OCI-LY7 (cell line): ENCODE measurements around the gene WNT5A. TPM values are rescaled to one million over a fixed set of nuclear protein-coding genes. Genes with fewer than 3 reads are reported as not detected.

Experiments
- BruUV-seq: library from RNA; stranded (reverse); fragments of 400-500 nt; replicated peaks from 2 replicates; lab custom pipeline; 2021; lab: Mats Ljungman, UMichigan
- CTCF ChIA-PET: fragments of 300-600 bp; sonication (Branson Sonifier 250); formaldehyde crosslinking; loops from one replicate; lab custom pipeline; 2022; ENCODE audit warnings: antibody characterized with exemption; ENCODE audit not compliant: unreplicated experiment; lab: Charles Lee
- POLR2A ChIA-PET: fragments of 300-600 bp; sonication (Branson Sonifier 250); formaldehyde crosslinking; loops from one replicate; lab custom pipeline; 2022; ENCODE audit warnings: antibody characterized with exemption; lab: Charles Lee
- DNase-seq: peaks from one replicate; pipeline ENCODE4 v3.0.0-alpha.2; 2015; ENCODE audit warnings: low spot score
- H2AFZ ChIP-seq: fragments of 200-600 bp; sonication (generic), shearing (Covaris generic); 2 replicates; pipeline ENCODE4 v1.6.1; 2014; ENCODE audit warnings: mild to moderate bottlenecking, antibody characterized with exemption, low read length, moderate library complexity
- H3K27ac ChIP-seq: fragments of 200-600 bp; sonication (generic); 2 replicates; pipeline ENCODE4 v1.5.1; 2014; ENCODE audit warnings: mixed run types, low read depth, mild to moderate bottlenecking, moderate library complexity, low read length, inconsistent platforms; ENCODE audit not compliant: poor library complexity, severe bottlenecking
- H3K36me3 ChIP-seq: fragments of 200-600 bp; sonication (generic); 2 replicates; pipeline ENCODE4 v1.6.1; 2014; ENCODE audit warnings: mild to moderate bottlenecking, antibody characterized with exemption, low read length, moderate library complexity, mixed read lengths; ENCODE audit not compliant: insufficient read depth
- H3K4me1 ChIP-seq: fragments of 200-600 bp; sonication (generic); 2 replicates; pipeline ENCODE4 v1.5.1; 2014; ENCODE audit warnings: mild to moderate bottlenecking, low read length; ENCODE audit not compliant: insufficient read depth, poor library complexity, severe bottlenecking
- H3K4me2 ChIP-seq: fragments of 200-600 bp; sonication (generic); 2 replicates; pipeline ENCODE4 v1.6.1; 2014; ENCODE audit warnings: mild to moderate bottlenecking, low read length
- H3K4me3 ChIP-seq: fragments of 200-600 bp; sonication (generic); 2 replicates; pipeline ENCODE4 v1.5.1; 2014; ENCODE audit warnings: mild to moderate bottlenecking, low read depth, low read length; ENCODE audit not compliant: poor library complexity, severe bottlenecking
- H3K79me2 ChIP-seq: fragments of 200-600 bp; sonication (generic); 2 replicates; pipeline ENCODE4 v1.6.1; 2016; ENCODE audit warnings: low read depth, mild to moderate bottlenecking, low read length, moderate library complexity, mixed read lengths; ENCODE audit not compliant: insufficient read depth
- H3K9me2 ChIP-seq: fragments of 200-600 bp; sonication (generic); 2 replicates; pipeline ENCODE4 v1.6.1; 2016; ENCODE audit warnings: mild to moderate bottlenecking, low read length, mixed read lengths; ENCODE audit not compliant: insufficient read depth
- H3K9me3 ChIP-seq: fragments of 200-600 bp; sonication (generic); 2 replicates; pipeline ENCODE4 v1.6.1; 2014; ENCODE audit warnings: mild to moderate bottlenecking, mixed run types, low read length, mixed read lengths
- H4K20me1 ChIP-seq: fragments of 200-600 bp; sonication (generic); 2 replicates; pipeline ENCODE4 v1.6.1; 2014; ENCODE audit warnings: mild to moderate bottlenecking, antibody characterized with exemption, low read length, moderate library complexity, mixed read lengths; ENCODE audit not compliant: insufficient read depth
- EZH2phosphoT487 ChIP-seq: fragments of 200-600 bp; sonication (generic); IDR thresholded peaks from 2 replicates; pipeline ENCODE4 v1.6.1; 2018; ENCODE audit warnings: low read depth, borderline replicate concordance, mild to moderate bottlenecking, mixed run types, antibody characterized with exemption, low read length, moderate library complexity, mixed read lengths
- intact Hi-C: fragments of 100-400 bp; cut with micrococcal nuclease; formaldehyde crosslinking; loops from one replicate; pipeline ENCODE4 v1.10.0; 2022; ENCODE audit not compliant: unreplicated experiment
- total RNA-seq, 2 experiments: library from RNA; depleted of rRNA in 1 of 2; stranded (reverse); fragments of >200 nt in 1 of 2; shearing (Covaris generic) in 1 of 2; gene quantifications; 2 replicates each; pipeline ENCODE4 v1.2.3, GENCODE V29; 2014 to 2022
- TF ChIP-seq, protein P1 (sequence below): fragments of 200-600 bp; sonication (generic); conservative IDR thresholded peaks from 2 replicates; pipeline ENCODE4 v1.5.1; 2014; ENCODE audit warnings: mild to moderate bottlenecking, antibody characterized with exemption, low read length, moderate library complexity, mixed read lengths

WNT5A gene
- total RNA-seq, 2 experiments from 2014 or later, result 4.6 to 18.1 TPM

DNA sequence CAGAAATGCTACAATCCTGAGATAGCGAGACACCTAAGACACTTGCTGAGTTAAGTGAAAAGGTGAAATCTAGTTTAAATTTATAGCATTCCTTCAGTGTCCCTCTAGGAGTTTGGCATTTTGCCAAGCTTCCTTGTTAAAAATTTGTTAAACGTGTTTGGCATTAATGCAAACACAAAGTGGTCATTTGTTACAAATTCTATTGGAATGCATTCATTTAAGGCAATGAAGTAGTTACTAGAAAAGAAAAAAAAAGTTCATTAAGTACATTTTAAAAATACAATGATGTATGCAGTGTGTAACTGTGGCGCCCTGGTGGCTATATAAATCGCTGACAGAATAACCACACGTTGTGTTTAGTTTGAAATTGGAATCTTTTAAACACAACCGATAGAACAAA lies 31.3 kb upstream of the WNT5A start:
- no peak overlapping the region for H3K27ac ChIP-seq
- intact Hi-C loops, result no loop called here
- ChIA-PET POLR2A (no interaction called here), CTCF (no interaction called here)
- no peaks in the 10 kb centered on the region for H3K9me2 ChIP-seq
- no peaks in the 10 kb centered on the region for H3K36me3 ChIP-seq
- no peaks in the 10 kb centered on the region for H4K20me1 ChIP-seq
- TF ChIP-seq, protein P1, sequence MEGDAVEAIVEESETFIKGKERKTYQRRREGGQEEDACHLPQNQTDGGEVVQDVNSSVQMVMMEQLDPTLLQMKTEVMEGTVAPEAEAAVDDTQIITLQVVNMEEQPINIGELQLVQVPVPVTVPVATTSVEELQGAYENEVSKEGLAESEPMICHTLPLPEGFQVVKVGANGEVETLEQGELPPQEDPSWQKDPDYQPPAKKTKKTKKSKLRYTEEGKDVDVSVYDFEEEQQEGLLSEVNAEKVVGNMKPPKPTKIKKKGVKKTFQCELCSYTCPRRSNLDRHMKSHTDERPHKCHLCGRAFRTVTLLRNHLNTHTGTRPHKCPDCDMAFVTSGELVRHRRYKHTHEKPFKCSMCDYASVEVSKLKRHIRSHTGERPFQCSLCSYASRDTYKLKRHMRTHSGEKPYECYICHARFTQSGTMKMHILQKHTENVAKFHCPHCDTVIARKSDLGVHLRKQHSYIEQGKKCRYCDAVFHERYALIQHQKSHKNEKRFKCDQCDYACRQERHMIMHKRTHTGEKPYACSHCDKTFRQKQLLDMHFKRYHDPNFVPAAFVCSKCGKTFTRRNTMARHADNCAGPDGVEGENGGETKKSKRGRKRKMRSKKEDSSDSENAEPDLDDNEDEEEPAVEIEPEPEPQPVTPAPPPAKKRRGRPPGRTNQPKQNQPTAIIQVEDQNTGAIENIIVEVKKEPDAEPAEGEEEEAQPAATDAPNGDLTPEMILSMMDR, result no peak
- TF ChIP-seq EZH2phosphoT487, result no peak
- H3K79me2 ChIP-seq, result no peaks in the 10 kb centered on the region
- H3K9me3 ChIP-seq, result no peaks in the 10 kb centered on the region
- H3K4me1 ChIP-seq, result peaks cover 22% of the 10 kb centered on the region
- no peak overlapping the region for H3K4me3 ChIP-seq
- H2AFZ ChIP-seq, result no peak overlapping the region
- no peak for DNase-seq
- no peak overlapping the region for H3K4me2 ChIP-seq
- BruUV-seq, result no TSS peak

DNA sequence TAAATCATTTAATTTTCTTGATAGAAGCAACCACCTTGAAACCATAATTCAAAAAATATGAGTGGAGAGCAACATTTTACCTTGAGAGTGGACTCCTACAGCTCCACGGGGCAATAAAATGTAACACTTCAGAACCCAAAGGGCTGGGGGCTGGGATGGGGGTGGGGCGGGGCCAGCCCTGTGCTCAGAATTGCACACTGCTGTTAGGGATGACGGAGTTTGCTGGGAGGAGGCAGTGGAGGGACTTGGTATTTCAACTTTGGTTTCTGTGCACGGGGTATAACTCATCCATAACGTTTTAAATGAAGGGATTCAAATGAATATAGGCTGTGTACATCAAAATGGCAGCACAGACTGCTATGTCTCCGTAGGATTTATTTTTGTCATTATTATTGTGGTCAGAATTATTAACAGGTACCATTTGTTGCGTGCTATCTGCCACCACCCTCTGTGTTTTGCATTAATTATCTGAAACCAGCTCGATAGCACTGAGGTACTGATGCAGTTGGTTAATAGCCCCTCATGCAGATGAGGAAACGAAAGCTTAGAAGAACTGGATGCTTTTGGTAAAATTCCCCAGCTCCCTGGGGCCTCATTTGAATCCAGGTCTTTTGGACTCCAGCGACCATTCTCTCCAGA lies 29.4 kb upstream of the WNT5A start:
- no TSS peak for BruUV-seq
- no peaks in the 10 kb centered on the region for H4K20me1 ChIP-seq
- intact Hi-C loops, result no loop called here
- no peak overlapping the region for H2AFZ ChIP-seq
- peaks cover 5% of the 10 kb centered on the region for H3K4me1 ChIP-seq
- H3K27ac ChIP-seq, result no peak overlapping the region
- no peak overlapping the region for H3K4me2 ChIP-seq
- no peaks in the 10 kb centered on the region for H3K9me2 ChIP-seq
- TF ChIP-seq, protein P1, result no peak
- no peak for TF ChIP-seq EZH2phosphoT487
- no peaks in the 10 kb centered on the region for H3K9me3 ChIP-seq
- no peaks in the 10 kb centered on the region for H3K36me3 ChIP-seq
- H3K4me3 ChIP-seq, result no peak overlapping the region
- no peak for DNase-seq
- ChIA-PET CTCF (no interaction called here), POLR2A (no interaction called here)
- H3K79me2 ChIP-seq, result no peaks in the 10 kb centered on the region

DNA sequence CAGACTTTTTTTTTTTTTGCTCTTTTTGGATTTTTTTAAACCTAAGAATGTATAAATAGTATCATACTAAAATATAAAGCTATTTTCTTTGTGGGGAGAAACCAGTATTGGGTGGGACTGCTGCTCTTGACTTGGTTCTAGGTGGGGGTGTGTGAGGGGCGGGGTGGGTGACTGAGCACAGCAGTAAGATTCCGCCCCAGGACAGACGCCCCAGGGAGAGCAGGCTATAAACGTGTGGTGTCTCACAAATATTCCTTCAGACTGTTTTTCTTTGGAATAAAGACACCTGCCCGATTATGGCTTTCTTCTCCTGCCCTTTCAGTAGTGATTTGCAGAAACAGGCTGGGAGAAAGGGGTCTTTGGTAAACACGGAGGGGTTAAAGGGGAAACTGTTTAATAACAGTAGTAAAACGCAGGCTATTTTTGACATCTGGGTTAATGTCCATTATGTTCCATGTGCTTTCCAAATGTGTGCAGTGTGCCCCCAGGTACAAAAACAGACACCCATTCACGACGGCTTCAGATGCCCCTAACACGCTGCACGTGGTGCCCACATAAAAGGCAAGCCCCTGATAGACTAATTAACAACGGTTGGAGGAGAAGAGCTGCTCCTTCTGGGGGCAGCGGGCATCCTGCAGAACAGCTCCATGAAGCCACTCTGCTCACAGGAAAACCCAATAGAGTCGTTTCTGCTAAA lies 28.6 kb upstream of the WNT5A start:
- no peaks in the 10 kb centered on the region for H3K79me2 ChIP-seq
- H3K9me3 ChIP-seq, result no peaks in the 10 kb centered on the region
- H3K27ac ChIP-seq, result no peak overlapping the region
- H3K36me3 ChIP-seq, result no peaks in the 10 kb centered on the region
- H3K4me2 ChIP-seq, result no peak overlapping the region
- no peak overlapping the region for H2AFZ ChIP-seq
- ChIA-PET POLR2A (interaction anchor here (0.7 kb wide), 1 partner anchor 463 kb away, joined by 4 read pairs; no protein-coding TSS in a partner anchor), CTCF (no interaction called here)
- H3K9me2 ChIP-seq, result no peaks in the 10 kb centered on the region
- intact Hi-C loops, result no loop called here
- no peaks in the 10 kb centered on the region for H3K4me1 ChIP-seq
- no TSS peak for BruUV-seq
- no peaks in the 10 kb centered on the region for H4K20me1 ChIP-seq
- TF ChIP-seq, protein P1, result no peak
- TF ChIP-seq EZH2phosphoT487, result no peak
- no peak for DNase-seq
- no peak overlapping the region for H3K4me3 ChIP-seq
